T47D (cell line): ENCODE results near the gene AVPR1B.
A peak's percentile ranks its signal among the peaks of the same experiment; 100 is the strongest.

Source experiments
- DNase-seq, 2 experiments: peaks; one replicate each; pipeline versions ENCODE4 v3.0.0 to v3.0.0-alpha.2; 2011 to 2012; ENCODE audit warnings: low read depth in 1 of 2, low spot score in 1 of 2
- JUND ChIP-seq: IDR thresholded peaks from 2 replicates; pipeline ENCODE4 v1.6.1; 2012; ENCODE audit warnings: low read depth
- in situ Hi-C: cut with HindIII; loops from 2 replicates; pipeline ENCODE4 v1.10.0; 2016; ENCODE audit warnings: low sequenced_read_pairs, low pct_unique_long_range_greater_than_20kb

Gene AVPR1B

DNA sequence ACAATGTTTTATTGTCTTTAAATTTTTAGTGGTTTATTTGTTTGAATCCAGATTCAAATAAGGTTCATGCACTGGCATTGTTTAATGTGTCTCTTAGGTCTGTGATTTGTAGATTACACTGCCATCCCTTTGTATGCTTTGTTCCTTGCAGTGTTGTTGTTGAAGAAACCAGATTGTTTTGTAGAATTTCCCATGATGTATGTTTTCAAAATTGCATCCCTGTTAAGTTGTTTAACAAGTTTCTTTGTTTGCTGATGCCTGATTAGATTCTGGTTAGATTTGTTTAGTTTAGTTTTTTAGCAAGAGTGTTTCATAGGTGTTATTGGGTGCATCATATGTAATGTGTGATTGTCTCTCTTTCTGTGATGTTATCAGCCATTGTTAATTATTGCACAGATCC, 5.5 kb upstream of the AVPR1B start:
- TF ChIP-seq JUND, result peak; percentile 36; the same call in 1 of the 2 replicates
- in situ Hi-C loops, result no loop called here

DNA sequence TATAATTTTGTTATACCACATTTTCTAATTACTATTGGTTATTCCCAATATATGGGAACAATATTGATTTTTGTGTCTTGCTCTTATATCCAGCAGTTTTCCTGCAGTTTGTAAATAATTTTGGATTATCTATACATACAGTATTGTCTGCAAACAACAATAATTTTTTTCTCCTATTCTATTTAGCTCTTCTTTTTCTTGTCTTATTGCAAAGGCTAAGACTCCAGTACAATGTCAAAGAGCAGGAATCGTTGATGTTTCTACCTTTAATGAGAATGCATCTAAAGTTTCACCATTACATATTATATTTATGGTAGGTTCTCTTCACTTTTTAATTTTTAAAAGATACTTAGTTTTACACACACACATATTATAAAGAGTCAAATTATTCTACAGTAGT, 4.1 kb upstream of the AVPR1B start:
- no peak for DNase-seq
- TF ChIP-seq JUND, result no peak
- in situ Hi-C loops, result no loop called here

More for the DNA sequence above, 5.5 kb upstream of the AVPR1B start:
- DNase-seq, result peak in 1 of 2 experiments; percentile 63

DNA sequence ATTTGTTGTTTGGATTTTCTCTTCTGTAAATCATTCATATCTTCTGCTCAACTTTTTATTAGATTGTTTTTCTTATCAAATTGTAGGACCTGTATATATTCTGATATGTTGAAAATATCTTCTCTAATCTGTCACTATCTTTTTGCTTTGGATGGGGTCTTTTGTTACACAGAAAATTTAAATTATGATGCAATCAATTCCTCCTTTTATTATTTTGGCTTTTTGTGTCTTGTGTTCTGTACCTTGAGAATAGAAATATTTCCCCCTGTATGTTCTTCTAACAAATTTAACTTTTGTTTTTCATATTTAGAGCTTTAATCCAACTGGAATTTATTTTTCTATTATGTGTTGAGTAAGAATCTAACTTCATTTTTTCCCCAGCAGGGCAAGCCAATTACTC, 3.2 kb upstream of the AVPR1B start:
- TF ChIP-seq JUND, result no peak
- in situ Hi-C loops, result no loop called here
- DNase-seq, result no peak

- in situ Hi-C loops, result no loop called here
- DNase-seq, result no peak
- TF ChIP-seq JUND, result no peak
Measured at GRCh38 chr1:206116873-206117150, 376 bp downstream of the AVPR1B start.

GRCh38 chr1:206116191-206116872, 856 bp downstream of the AVPR1B start:
- no peak for TF ChIP-seq JUND
- no peak for DNase-seq
- in situ Hi-C loops, result no loop called here

DNA sequence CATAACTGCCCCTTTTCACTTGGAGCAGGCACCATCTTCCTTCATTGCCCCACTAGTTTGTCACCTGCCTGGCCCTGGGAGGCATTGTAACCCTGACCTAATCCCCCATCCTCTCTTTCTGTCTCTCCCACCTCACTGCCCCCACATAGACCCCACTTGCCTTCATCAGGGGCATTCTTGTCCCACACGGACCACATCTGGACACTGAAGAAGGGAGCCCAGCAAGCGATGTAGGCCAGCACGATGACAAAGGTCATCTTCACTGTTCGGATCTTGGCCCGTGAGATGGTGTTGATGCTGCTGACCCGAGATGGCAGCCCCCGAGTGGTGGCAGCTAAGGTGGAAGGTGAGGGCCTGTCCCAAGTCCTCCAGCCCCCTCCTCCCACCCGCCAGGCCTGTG, 1.4 kb downstream of the AVPR1B start:
- in situ Hi-C loops, result no loop called here
- no peak for DNase-seq
- TF ChIP-seq JUND, result no peak

DNA sequence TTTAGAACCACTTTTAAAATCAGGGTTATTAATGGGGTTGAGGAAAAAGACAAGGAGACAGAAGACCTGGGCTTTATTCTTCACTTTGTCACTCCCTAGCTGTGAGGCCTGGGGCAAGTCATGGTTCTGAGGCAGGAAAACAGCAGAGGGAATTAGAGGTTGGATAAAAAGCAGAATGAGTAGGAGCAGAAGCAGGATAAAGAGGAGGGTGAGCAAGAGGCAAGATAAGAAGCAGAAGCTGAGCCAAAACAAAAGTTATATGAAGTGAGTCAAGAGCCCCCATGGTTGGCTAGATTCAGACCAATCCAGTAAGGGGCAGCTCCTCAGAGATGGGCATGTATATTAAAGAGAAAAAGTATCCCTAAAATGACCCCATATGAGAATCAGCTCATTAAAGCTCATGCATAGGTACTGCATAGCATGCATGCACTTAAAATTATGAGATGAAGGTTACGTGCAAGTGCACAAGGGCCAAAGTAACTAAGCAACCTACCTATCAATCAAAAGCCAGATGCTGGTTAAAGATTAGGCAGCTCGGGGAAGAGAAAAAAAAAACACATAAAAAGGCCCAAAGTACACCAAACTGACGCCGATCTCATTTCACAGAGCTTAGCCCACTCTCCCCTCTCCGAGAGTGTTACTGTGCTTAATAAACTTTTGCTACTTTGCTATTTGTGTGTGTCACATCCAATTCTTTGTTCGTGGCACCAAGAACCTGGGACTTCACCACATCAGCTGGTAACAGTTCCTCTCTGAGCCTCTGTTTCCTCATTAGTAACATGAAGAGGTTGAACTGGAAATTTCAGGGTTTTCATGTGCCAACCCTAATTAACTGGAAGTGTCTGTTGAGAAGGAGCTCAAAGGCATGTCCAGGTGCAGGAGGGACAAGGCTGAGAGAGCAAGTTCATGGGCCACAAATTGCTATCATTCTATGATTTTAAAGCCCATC, 2.2 kb downstream of the AVPR1B start:
- in situ Hi-C loops, result no loop called here
- TF ChIP-seq JUND, result no peak
- no peak for DNase-seq

DNA sequence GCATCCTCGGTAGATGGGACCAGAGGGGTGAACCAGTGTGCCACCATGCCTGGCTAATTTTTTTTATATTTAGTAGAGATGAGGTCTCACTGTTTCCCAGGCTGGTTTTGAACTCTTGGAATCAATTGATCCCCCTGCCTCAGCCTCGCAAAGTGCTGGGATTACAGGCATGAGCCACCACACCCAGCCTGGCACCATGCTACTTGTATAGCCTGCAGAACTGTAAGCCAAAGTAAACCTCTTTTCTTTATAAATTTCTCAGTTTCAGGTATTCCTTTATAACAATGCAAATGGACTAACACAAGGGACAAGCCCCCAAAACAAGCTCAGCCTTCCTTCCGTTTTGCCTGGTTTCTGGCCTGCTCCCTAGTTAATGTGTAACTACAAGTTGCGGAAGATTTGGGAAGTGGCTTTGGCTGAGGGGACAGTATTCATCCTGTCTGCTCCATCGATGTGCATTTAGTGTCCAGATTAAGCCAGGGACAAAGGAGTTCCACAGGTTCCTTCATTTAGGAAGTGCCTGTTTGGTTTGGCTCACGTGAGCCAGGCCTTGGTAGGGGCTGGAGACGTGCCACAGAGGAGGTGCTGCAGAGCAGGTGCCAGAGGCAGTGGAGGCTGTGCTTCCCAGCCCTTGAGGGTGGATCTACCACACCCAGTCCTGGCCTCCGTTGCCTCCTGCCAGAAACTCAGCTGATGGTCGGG, 4.4 kb downstream of the AVPR1B start:
- in situ Hi-C loops, result no loop called here
- no peak for TF ChIP-seq JUND
- DNase-seq, result peak; percentile 73 to 81

- TF ChIP-seq JUND, result no peak
- DNase-seq, result no peak
- in situ Hi-C loops, result no loop called here
Measured at GRCh38 chr1:206111271-206111927, 5.8 kb downstream of the AVPR1B start.

DNA sequence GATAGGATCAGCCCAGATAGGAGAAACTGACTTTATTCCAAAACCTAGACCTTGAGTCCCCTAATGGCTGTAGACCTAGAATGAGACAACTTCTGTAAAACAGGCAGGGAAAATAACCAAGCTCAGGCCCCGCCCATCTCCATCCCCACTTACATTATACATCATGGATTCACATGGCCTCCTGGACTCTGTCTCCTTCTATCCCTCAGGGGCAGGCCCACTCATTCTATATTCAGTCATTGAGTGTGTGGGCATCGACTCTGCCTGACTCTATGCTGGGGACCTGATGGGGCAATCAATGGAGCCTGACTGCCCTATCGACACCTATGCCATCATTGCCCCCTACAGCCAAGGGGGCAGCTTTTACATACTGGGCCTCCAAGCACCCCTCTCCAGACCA, 6.4 kb downstream of the AVPR1B start:
- no peak for TF ChIP-seq JUND
- DNase-seq, result no peak
- in situ Hi-C loops, result no loop called here

- in situ Hi-C loops, result no loop called here
- TF ChIP-seq JUND, result no peak
- no peak for DNase-seq
Measured at GRCh38 chr1:206110161-206110560, 7.0 kb downstream of the AVPR1B start.

DNA sequence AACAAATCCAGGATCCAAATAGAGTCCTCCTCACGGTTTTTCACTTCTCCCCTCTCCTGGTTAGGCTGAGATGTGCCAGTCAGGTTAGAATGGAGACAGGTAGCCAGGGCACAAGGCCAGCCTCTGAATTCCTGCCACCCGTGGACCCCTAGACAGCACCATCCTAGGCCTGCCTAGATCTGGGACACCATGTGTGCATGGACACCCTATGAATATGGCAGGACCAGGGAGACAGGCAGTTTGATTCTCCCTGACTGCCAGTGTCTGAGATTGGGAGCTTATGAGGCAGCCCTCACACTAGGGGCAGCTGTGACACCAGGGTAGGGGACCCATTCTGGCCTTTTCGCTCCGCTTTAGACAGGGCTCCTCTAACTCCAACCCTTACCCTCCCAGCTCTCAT, 7.5 kb downstream of the AVPR1B start:
- TF ChIP-seq JUND, result no peak
- in situ Hi-C loops, result no loop called here
- DNase-seq, result no peak
